DND-41 (cell line): ENCODE measurements around the gene KMT2B.

Source experiments
- CTCF ChIP-seq: IDR thresholded peaks from 2 replicates; pipeline ENCODE4 v1.5.1; 2012; ENCODE audit warnings: borderline replicate concordance, low read length, moderate library complexity, mild to moderate bottlenecking; ENCODE audit not compliant: poor library complexity, severe bottlenecking; ENCODE audit errors: extremely low read depth
- EZH2 ChIP-seq: IDR thresholded peaks from 3 replicates; pipeline ENCODE4 v1.6.1; 2012; ENCODE audit warnings: borderline replicate concordance, low read depth, mild to moderate bottlenecking, moderate library complexity, low read length, inconsistent platforms; ENCODE audit not compliant: severe bottlenecking

GRCh38 chr19:35734273-35734672 lies 16.5 kb downstream of the KMT2B start:
- TF ChIP-seq CTCF (no peak), EZH2 (no peak)
